Retinal pigment epithelial cell (primary cell): ENCODE results near the gene TRPM3.

Experiments
- DNase-seq: peaks from one replicate; pipeline ENCODE4 v3.0.0-alpha.2; 2010; ENCODE audit warnings: low read depth
- H3K4me3 ChIP-seq: 2 replicates; pipeline ENCODE4 v1.5.1; 2011; ENCODE audit warnings: mild to moderate bottlenecking, low read length, control low read depth, moderate library complexity
- CTCF ChIP-seq: conservative IDR thresholded peaks from 2 replicates; pipeline ENCODE4 v1.5.1; 2011; ENCODE audit warnings: low read depth, low read length, control low read depth, inconsistent platforms

Gene TRPM3

GRCh38 chr9:70880535-70880934 is 240.9 kb downstream of the TRPM3 start:
- no peak overlapping the region for H3K4me3 ChIP-seq
- DNase-seq = no peak
- no peak for TF ChIP-seq CTCF

GRCh38 chr9:70878576-70878975 is 242.8 kb downstream of the TRPM3 start:
- TF ChIP-seq CTCF = no peak
- H3K4me3 ChIP-seq = no peak overlapping the region
- DNase-seq = no peak

GRCh38 chr9:70874451-70874850 is 247.0 kb downstream of the TRPM3 start:
- H3K4me3 ChIP-seq = no peak overlapping the region
- TF ChIP-seq CTCF = no peak
- DNase-seq = peak; percentile 77

DNA sequence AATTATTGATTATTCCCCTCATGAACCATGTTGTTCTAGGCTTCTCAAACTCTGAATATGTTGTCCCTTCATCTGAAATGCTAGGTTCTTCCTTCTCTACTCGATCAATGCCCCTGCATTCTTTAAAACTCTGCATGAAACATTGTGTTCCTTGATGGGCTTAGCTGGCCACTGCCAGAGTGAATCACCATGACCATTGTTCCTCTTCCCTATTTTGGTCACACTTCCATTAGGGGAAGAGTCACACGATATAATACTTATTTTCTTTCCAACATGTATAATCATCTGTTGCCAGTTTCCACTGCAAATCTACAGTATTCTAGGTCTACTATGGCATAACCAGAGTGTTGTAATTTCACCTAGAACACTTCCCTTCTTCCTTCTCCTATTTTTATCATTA is 247.9 kb downstream of the TRPM3 start:
- no peak for TF ChIP-seq CTCF
- DNase-seq = no peak
- H3K4me3 ChIP-seq = no peak overlapping the region

GRCh38 chr9:70868661-70869652 is 252.5 kb downstream of the TRPM3 start:
- peak overlapping the region; percentile 98 for H3K4me3 ChIP-seq
- DNase-seq = peak; percentile 100
- TF ChIP-seq CTCF = no peak

GRCh38 chr9:70868041-70868440 is 253.4 kb downstream of the TRPM3 start:
- DNase-seq = no peak
- TF ChIP-seq CTCF = no peak
- peak overlapping the region; percentile 98 for H3K4me3 ChIP-seq

GRCh38 chr9:70865471-70865870 is 255.9 kb downstream of the TRPM3 start:
- DNase-seq = peak; percentile 96
- peak overlapping the region; percentile 98 for H3K4me3 ChIP-seq
- TF ChIP-seq CTCF = no peak
